SK-N-MC (cell line): Measurements from ENCODE around the gene PPARG.

Experiments
- EZH2 ChIP-seq: fragments of 200-600 bp; sonication (generic); IDR thresholded peaks from one replicate; pipeline ENCODE4 v1.6.1; 2017; ENCODE audit warnings: antibody characterized with exemption
- FOXP2 ChIP-seq: optimal IDR thresholded peaks from 2 replicates; pipeline ENCODE3; 2011; ENCODE audit warnings: mild to moderate bottlenecking, moderate library complexity; ENCODE audit not compliant: insufficient read depth; ENCODE audit errors: extremely low read length, control extremely low read depth
- POLR2AphosphoS5 ChIP-seq: IDR thresholded peaks from 2 replicates; pipeline ENCODE4 v1.6.1; 2012; ENCODE audit warnings: mild to moderate bottlenecking, low read depth, low read length, borderline replicate concordance

GRCh38 chr3:12265508-12265907, 23.4 kb upstream of the PPARG start:
- no peak for TF ChIP-seq POLR2AphosphoS5
- TF ChIP-seq EZH2: no peak
- TF ChIP-seq FOXP2: no peak
